Stimulated activated CD4-positive, alpha-beta T cell treated with anti-CD3 and anti-CD28 coated beads, Interleukin-1b, Interleukin-23, amount 100 ng/mL, for 48 hours (primary cell): Measurements from ENCODE around the gene CDK11A.
"Not testable (repeated sequence)": the region's sequence is repeated elsewhere in the genome, so short reads cannot be mapped to it uniquely, and the experiment has no call there.

Experiments used
- DNase-seq: peaks from one replicate; pipeline ENCODE4 v3.0.0-alpha.2; 2020

The CDK11A gene

GRCh38 chr1:1721201-1721600 is 3.0 kb downstream of the CDK11A start:
- DNase-seq: no peak

- DNase-seq: not testable (repeated sequence)
Measured at GRCh38 chr1:1715109-1715883, 8.9 kb downstream of the CDK11A start.

- DNase-seq: not testable (repeated sequence)
Measured at GRCh38 chr1:1707897-1708296, 16.3 kb downstream of the CDK11A start.

- DNase-seq: not testable (repeated sequence)
Measured at GRCh38 chr1:1707241-1707640, 16.9 kb downstream of the CDK11A start.

GRCh38 chr1:1705623-1706022 is 18.5 kb downstream of the CDK11A start:
- DNase-seq: not testable (repeated sequence)

GRCh38 chr1:1704284-1704957 is 19.7 kb downstream of the CDK11A start:
- DNase-seq: not testable (repeated sequence)

- DNase-seq: no peak
Measured at GRCh38 chr1:1703796-1704195, 20.4 kb downstream of the CDK11A start.

GRCh38 chr1:1702506-1702905 is 21.7 kb downstream of the CDK11A start:
- not testable (repeated sequence) for DNase-seq

GRCh38 chr1:1700557-1700956 is 23.6 kb downstream of the CDK11A start:
- DNase-seq: not testable (repeated sequence)

GRCh38 chr1:1700067-1700466 is 24.1 kb downstream of the CDK11A start:
- DNase-seq: not testable (repeated sequence)

- not testable (repeated sequence) for DNase-seq
Measured at GRCh38 chr1:1699061-1699460, 25.1 kb downstream of the CDK11A start.

- DNase-seq: not testable (repeated sequence)
Measured at GRCh38 chr1:1697358-1698183, 26.6 kb downstream of the CDK11A start.

- not testable (repeated sequence) for DNase-seq
Measured at GRCh38 chr1:1696431-1697357, 27.5 kb downstream of the CDK11A start.

- DNase-seq: peak; percentile 94
Measured at GRCh38 chr1:1692714-1693647, 31.2 kb downstream of the CDK11A start, which contains the start of gene SLC35E2B. Gene SLC35E2B, minus strand, starts transcription at chr1:1692795. Its CDS starts 16,096 bp downstream, at chr1:1676699.

GRCh38 chr1:1692324-1692713 is 31.8 kb downstream of the CDK11A start:
- peak; percentile 79 for DNase-seq

GRCh38 chr1:1691443-1691842 is 32.7 kb downstream of the CDK11A start:
- not testable (repeated sequence) for DNase-seq

GRCh38 chr1:1689526-1689925 is 34.6 kb downstream of the CDK11A start:
- not testable (repeated sequence) for DNase-seq

- DNase-seq: no peak
Measured at GRCh38 chr1:1687846-1688245, 36.3 kb downstream of the CDK11A start.

GRCh38 chr1:1684031-1684681 is 40.0 kb downstream of the CDK11A start:
- no peak for DNase-seq
